HT1080 (cell line): ENCODE measurements around the gene GSG1L. TPM values are rescaled to one million over a fixed set of nuclear protein-coding genes. Genes with fewer than 3 reads are reported as not detected.

Source experiments
- DNase-seq: peaks from one replicate; pipeline ENCODE4 v3.0.0-alpha.2; 2015; ENCODE audit warnings: low read depth
- total RNA-seq: library from RNA; depleted of rRNA; stranded (reverse); fragments of >200 nt; shearing (Covaris generic); gene quantifications from 2 replicates; pipeline ENCODE4 v1.2.3, GENCODE V29; 2014

Gene GSG1L
- total RNA-seq, 1 experiment from 2014 or later = not detected

GRCh38 chr16:27824006-27824405 is 239.5 kb downstream of the GSG1L start:
- no peak for DNase-seq

- no peak for DNase-seq
Observed at GRCh38 chr16:27823421-27823820, 240.1 kb downstream of the GSG1L start.

GRCh38 chr16:27822996-27823395 is 240.5 kb downstream of the GSG1L start:
- DNase-seq = no peak

- no peak for DNase-seq
Observed at GRCh38 chr16:27822529-27822928, 241.0 kb downstream of the GSG1L start.

- no peak for DNase-seq
Observed at GRCh38 chr16:27820646-27821345, 242.7 kb downstream of the GSG1L start.

- no peak for DNase-seq
Observed at GRCh38 chr16:27819881-27820610, 243.5 kb downstream of the GSG1L start.

- DNase-seq = no peak
Observed at GRCh38 chr16:27819356-27819755, 244.2 kb downstream of the GSG1L start.

GRCh38 chr16:27818246-27818645 is 245.3 kb downstream of the GSG1L start:
- DNase-seq = no peak

- DNase-seq = no peak
Observed at GRCh38 chr16:27817038-27817437, 246.5 kb downstream of the GSG1L start.

GRCh38 chr16:27816561-27816960 is 247.0 kb downstream of the GSG1L start:
- no peak for DNase-seq

- no peak for DNase-seq
Observed at GRCh38 chr16:27813591-27813990, 249.9 kb downstream of the GSG1L start.

GRCh38 chr16:27811881-27812280 is 251.6 kb downstream of the GSG1L start:
- no peak for DNase-seq

GRCh38 chr16:27806986-27807385 is 256.5 kb downstream of the GSG1L start:
- DNase-seq = no peak

- DNase-seq = no peak
Observed at GRCh38 chr16:27806388-27806787, 257.1 kb downstream of the GSG1L start.

- DNase-seq = no peak
Observed at GRCh38 chr16:27805828-27806351, 257.6 kb downstream of the GSG1L start.

- no peak for DNase-seq
Observed at GRCh38 chr16:27803775-27804549, 259.6 kb downstream of the GSG1L start.

- DNase-seq = no peak
Observed at GRCh38 chr16:27802664-27803439, 260.7 kb downstream of the GSG1L start.

- no peak for DNase-seq
Observed at GRCh38 chr16:27801289-27801945, 262.1 kb downstream of the GSG1L start.

GRCh38 chr16:27800817-27801216 is 262.7 kb downstream of the GSG1L start:
- no peak for DNase-seq

GRCh38 chr16:27799896-27800295 is 263.6 kb downstream of the GSG1L start:
- no peak for DNase-seq

GRCh38 chr16:27798241-27798640 is 265.3 kb downstream of the GSG1L start:
- no peak for DNase-seq
